GDM1 (cell line): ENCODE results near the gene DAAM1.
A peak's percentile ranks its signal among the peaks of the same experiment; 100 is the strongest.

Source experiments
- DNase-seq: peaks from one replicate; lab custom pipeline; 2025; lab: John Stamatoyannopoulos, UW

The DAAM1 gene

GRCh38 chr14:59187802-59188460, 536 bp upstream of the DAAM1 start:
- peak; percentile 44 for DNase-seq

DNA sequence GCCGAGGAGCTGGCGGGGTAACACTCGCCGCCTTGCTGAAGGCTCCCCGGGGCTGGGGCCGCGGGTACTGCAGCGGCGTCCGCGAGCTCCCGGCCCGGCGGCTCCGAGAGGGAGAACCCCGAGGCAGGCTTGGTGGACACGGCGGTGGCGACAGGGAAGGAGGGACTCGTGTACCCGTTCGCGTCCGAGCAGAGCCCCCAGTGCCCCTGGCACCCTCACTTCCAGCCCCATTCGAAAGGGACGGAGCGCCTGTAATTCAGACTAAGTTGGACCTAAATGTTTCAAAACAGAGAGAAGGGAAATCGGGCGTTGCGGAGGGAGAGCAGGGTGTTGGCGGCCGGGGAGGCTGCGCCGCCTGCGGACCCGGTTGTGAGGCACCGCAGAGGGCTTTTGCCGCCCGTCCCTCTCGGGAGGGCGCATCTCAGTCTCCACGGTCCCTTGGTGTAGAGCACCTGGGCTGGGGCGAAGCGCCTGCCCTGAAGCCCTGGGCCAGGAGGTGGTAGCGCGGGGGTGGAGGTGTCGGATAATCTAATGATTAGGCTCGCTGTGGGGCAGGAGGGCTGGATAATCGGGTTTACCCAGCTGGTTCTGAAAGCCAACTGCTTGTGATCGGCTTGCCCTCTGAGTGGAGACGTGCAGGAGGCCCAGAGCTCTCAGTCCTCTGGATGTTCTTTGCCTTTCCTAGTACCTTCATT, 771 bp downstream of the DAAM1 start:
- no peak for DNase-seq

- DNase-seq = peak; percentile 39
Observed at GRCh38 chr14:59189786-59190368, 1.4 kb downstream of the DAAM1 start.

DNA sequence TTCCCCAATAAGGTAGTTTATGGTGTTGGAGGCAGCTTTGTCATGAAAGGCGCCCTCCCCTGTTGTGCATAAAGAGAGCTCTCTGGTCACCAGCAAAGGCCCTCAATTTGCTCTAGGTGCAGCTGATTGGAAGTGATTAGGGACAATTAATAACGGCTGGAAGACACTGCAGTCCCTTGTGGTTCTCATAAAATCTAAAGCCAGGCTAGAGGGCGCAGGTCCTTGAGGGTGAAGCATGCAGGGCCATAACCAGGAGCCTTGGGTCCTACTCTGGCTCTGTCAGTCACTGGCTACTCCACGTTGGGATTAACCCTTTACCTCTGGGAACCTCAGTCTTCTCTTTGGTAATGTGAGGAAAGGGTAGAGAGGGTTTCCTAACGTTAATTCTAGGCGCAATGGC, 1.9 kb downstream of the DAAM1 start:
- no peak for DNase-seq

GRCh38 chr14:59195912-59196311, 7.4 kb downstream of the DAAM1 start:
- no peak for DNase-seq

DNA sequence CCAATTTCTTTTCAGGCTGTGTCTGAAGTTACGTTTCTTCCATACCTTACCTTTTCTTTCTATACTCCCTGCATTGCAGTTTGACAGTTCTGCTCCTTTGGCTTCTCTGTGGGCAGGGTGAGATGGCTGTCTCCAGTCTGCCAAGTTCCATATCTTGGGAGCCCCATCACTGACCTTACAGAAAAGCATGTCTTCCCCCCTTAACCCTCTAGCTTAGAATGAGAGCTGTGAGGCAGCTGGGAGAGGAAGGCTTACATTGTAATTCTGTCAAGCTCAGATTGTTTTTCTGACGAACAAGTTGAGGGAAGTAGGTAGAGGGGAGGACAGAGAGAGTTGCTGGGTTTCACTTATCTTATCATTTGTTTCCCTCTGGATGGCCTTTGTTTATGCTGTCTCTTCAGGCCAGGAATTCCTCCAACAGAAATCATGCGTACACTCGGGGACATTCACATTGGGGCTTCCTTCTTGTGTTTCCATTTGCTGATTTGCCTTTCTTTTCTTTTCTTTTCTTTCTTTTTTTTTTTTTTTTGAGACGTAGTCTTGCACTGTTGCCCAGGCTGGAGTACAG, 9.3 kb downstream of the DAAM1 start:
- DNase-seq = no peak

- no peak for DNase-seq
Observed at GRCh38 chr14:59199205-59199604, 10.7 kb downstream of the DAAM1 start.

DNA sequence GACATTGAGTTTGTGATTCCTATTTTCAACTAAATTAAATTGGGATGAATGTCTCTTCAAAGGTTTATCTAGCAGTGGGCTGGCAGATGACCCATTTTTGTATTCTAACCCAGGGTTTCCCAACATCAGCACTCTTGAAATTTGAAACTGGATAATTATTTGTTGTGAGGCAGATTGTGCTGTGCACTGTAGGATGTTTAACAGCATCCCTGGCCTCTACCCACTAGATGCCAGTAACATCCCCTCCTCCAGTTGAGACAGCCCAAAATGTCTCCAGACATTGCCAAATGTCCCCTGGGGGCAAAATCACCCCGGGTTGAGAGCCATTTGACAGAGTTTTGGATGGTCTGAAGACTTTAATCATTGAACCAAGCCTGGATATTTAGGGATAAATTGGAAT, 11.1 kb downstream of the DAAM1 start:
- no peak for DNase-seq

DNA sequence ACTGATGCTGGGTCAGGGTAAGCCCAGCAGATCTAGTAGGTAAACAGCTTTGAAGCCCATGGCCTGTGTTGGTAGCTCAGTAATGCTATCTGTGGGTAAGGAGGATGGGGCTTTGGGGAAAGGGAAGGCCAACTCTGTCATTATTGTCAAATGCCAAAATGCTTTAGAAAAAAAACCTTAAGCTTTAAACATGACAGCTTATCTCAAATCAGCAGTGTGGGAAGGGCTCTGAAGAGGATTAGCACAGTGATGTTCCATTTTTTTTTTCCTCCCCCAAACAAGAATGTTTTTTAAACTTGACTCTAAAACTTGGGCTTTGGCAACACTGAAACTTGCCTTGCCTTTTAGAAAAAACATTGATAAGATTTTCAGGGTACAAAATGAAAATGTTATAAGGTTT, 11.7 kb downstream of the DAAM1 start:
- DNase-seq = no peak

DNA sequence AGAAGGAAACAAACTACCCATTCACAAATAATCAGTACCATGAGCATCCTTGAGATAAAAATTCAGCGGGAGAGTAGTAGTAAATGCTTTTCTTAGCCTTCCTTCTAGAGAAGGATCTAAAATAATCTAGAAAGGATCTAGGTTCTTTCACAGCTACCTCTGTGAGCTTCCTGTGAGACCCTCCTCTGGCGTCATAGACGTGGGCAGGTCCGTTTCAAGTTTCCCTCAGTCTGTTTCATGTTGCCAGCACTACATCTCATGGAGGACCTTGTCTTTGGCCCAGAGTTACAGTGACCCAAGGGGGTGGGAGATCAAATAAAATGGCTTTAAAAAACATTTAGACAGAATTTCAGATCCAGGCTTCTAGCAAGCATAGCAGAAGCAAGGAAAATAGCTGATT, 13.6 kb downstream of the DAAM1 start:
- DNase-seq = no peak

- no peak for DNase-seq
Observed at GRCh38 chr14:59204305-59204704, 15.8 kb downstream of the DAAM1 start.

DNA sequence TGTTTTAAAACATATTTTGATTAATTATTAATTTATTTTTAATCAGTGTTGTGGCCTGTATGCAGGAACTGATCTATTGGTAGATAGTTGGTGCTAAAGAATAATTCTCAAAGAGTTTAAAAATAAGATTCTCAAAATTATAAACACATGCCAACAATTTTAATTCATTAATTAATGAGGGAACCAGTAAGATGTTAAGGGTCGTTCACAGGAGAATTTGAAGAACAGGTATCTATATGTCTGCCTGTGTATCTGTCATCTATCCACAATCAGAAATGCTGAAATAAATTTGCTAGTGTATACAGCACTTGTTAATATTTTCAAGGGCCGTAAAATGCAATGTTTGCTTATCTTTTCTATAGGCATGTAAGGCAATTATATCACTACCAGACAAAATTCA, 18.4 kb downstream of the DAAM1 start:
- DNase-seq = no peak

DNA sequence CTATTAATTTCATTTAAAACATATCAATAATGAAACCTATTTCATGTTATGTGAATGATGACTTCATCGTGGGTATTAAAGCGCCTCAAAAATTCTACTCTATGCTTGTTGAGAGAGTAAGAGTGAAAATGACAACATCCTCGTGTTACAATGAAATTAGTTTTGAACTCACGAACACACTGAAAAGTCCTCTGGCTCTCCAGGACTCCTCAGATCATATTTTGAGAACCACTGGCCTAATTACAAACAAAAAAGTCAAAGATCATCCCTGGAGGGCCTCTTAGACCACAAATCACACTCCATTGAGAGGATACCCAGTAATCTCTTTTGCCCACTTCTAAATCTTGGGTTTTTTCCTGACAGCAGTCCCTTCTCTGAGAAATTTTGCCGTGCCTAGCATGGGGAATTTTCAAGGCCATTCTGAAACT, 19.1 kb downstream of the DAAM1 start:
- DNase-seq = no peak

DNA sequence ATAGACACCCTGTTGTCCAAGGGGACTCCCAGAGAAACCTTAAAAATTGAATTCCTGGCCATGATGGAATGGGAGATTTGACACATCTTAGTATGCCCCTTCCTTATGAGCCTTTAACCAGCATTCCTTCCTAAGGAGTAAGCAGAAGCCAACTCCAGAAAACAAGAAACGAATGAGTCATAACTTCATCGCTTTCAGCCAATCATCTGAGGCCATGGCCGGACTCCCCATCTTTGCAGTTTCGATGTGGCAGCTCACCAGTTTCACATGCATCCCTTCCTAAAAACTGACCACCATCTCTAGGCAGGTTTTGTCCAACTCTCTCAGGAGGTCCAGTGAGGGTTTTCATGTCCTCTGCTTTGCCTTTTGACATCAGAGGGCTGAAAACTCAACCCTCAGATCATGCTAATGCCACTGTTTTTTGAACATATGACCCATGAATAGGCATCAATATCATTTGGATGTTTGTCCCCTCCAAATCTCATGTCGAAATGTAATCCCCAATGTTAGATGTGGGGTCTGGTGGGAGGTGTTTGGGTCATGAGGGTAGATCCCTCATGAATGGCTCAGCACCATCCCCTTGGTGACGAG, 19.9 kb downstream of the DAAM1 start:
- DNase-seq = no peak

GRCh38 chr14:59208954-59209353, 20.5 kb downstream of the DAAM1 start:
- DNase-seq = no peak

DNA sequence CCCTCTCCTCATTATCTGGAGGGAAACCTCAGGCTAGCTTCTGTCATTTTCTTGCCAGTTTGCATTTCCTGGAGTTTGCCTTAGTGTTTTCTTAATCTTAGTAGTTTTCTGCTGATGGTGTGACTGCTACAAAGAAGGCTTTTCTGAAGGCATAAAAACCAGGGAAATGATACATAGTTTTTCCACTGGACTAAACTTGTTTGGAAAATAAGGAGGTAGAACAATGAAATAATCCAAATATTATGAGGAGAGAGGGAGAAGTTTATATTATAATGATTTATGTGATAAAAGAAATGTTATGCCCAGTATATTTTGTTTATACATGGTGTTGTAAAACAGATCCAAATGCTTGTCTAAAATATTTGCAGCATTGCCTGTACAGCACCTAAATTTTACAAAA, 22.2 kb downstream of the DAAM1 start:
- no peak for DNase-seq

GRCh38 chr14:59213368-59214315, 25.2 kb downstream of the DAAM1 start:
- no peak for DNase-seq

- DNase-seq = no peak
Observed at GRCh38 chr14:59214702-59215302, 26.3 kb downstream of the DAAM1 start.

GRCh38 chr14:59215322-59215721, 26.9 kb downstream of the DAAM1 start:
- DNase-seq = no peak

DNA sequence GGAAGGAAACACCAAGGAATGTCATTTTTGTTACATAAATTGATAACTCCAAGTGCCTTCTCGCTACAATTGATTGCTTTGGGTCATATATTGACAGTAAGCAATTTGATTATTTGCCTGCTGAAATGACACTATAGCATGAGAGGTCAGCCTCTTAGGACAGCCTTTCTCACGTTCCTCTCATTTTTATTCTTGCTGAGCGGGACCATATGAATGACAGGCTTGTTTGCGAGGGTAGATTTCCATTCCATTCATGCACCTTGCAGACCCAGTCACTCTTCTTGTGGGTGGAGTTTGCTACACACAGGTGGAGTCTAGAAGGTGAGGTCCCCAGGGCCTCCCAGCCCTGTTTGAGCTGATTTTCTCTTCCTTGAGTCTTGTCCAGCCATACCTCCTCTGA, 27.3 kb downstream of the DAAM1 start:
- no peak for DNase-seq

- no peak for DNase-seq
Observed at GRCh38 chr14:59217011-59217410, 28.5 kb downstream of the DAAM1 start.
